Endothelial cell of umbilical vein (primary cell): Measurements from ENCODE around the gene GRM7.

Source experiments
- EZH2 ChIP-seq: IDR thresholded peaks from 2 replicates; pipeline ENCODE4 v1.6.1; 2012; ENCODE audit warnings: borderline replicate concordance, low read depth, mild to moderate bottlenecking, moderate library complexity, low read length, inconsistent platforms; ENCODE audit not compliant: severe bottlenecking
- FOS ChIP-seq: IDR thresholded peaks from 2 replicates; pipeline ENCODE4 v1.6.1; 2011; ENCODE audit warnings: mild to moderate bottlenecking, low read length, moderate library complexity, borderline replicate concordance; ENCODE audit not compliant: insufficient read depth
- GATA2 ChIP-seq: IDR thresholded peaks from 2 replicates; pipeline ENCODE4 v1.7.0; 2011; ENCODE audit warnings: low read depth, mild to moderate bottlenecking, moderate library complexity, mixed read lengths, low read length; ENCODE audit not compliant: insufficient read length, insufficient read depth
- JUN ChIP-seq: IDR thresholded peaks from 2 replicates; pipeline ENCODE4 v1.6.1; 2011; ENCODE audit warnings: borderline replicate concordance, low read depth; ENCODE audit not compliant: insufficient read length, insufficient read depth
- MAX ChIP-seq: IDR thresholded peaks from 2 replicates; pipeline ENCODE4 v1.6.1; 2011; ENCODE audit not compliant: insufficient read depth, insufficient read length
- MYC ChIP-seq: IDR thresholded peaks from one replicate; pipeline ENCODE4 v1.6.1; 2011; ENCODE audit warnings: mild to moderate bottlenecking, low read depth, low read length
- POLR2A ChIP-seq: IDR thresholded peaks from 2 replicates; pipeline ENCODE4 v1.6.1; 2012; ENCODE audit warnings: low read depth, mild to moderate bottlenecking, control low read depth, low read length
- POLR2AphosphoS5 ChIP-seq: IDR thresholded peaks from 2 replicates; pipeline ENCODE4 v1.6.1; 2012; ENCODE audit warnings: low read depth, mild to moderate bottlenecking, control low read depth, low read length, moderate library complexity; ENCODE audit not compliant: insufficient read depth
- TF ChIP-seq, protein P1 (sequence below), 2 donors: IDR thresholded peaks; 1 replicate in 1 of 2; 2 replicates in 1 of 2; pipeline ENCODE4 v1.5.1; 2011; ENCODE audit warnings: low read length in 2 of 2, mild to moderate bottlenecking in 2 of 2, moderate library complexity in 2 of 2, control low read depth in 1 of 2, inconsistent platforms in 1 of 2, low read depth in 1 of 2; ENCODE audit not compliant: insufficient read depth in 1 of 2; ENCODE audit errors: extremely low read depth in 1 of 2

DNA sequence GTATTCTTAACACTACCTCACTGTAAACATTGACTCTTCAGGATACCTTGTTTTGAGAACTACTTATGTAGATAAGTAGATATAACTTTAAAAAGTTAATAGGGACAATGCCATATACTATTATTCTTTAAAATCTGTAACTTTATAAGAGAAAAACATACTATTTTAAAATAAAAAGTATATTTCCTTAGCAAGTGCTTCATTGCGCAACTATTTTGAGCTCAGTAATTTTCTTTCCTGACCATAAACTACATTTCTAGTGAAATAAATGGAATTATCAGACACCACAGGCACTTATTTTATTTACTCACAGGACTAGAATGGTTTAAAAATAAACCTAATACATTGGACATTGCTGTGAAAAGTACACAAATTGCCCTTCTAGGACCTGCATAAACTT is 876.3 kb downstream of the GRM7 start:
- TF ChIP-seq POLR2A: no peak
- TF ChIP-seq, protein P1, sequence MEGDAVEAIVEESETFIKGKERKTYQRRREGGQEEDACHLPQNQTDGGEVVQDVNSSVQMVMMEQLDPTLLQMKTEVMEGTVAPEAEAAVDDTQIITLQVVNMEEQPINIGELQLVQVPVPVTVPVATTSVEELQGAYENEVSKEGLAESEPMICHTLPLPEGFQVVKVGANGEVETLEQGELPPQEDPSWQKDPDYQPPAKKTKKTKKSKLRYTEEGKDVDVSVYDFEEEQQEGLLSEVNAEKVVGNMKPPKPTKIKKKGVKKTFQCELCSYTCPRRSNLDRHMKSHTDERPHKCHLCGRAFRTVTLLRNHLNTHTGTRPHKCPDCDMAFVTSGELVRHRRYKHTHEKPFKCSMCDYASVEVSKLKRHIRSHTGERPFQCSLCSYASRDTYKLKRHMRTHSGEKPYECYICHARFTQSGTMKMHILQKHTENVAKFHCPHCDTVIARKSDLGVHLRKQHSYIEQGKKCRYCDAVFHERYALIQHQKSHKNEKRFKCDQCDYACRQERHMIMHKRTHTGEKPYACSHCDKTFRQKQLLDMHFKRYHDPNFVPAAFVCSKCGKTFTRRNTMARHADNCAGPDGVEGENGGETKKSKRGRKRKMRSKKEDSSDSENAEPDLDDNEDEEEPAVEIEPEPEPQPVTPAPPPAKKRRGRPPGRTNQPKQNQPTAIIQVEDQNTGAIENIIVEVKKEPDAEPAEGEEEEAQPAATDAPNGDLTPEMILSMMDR (IDR thresholded peaks at IDR 0.05; ENCODE audit: extremely low read depth in 1 of 2, insufficient read depth in 1 of 2, low read depth in 1 of 2, low read length in 2 of 2): no peak
- TF ChIP-seq POLR2AphosphoS5: no peak
- TF ChIP-seq EZH2: no peak
- TF ChIP-seq MAX: no peak
- no peak for TF ChIP-seq GATA2
- no peak for TF ChIP-seq FOS
- no peak for TF ChIP-seq JUN
- no peak for TF ChIP-seq MYC
